Fibroblast of lung (primary cell): ENCODE data around the gene SPATS1. TPM values are rescaled to one million over a fixed set of nuclear protein-coding genes. Genes with fewer than 3 reads are reported as not detected.

Source experiments
- DNase-seq, 2 donors: peaks; one replicate each; pipeline versions ENCODE4 v3.0.0 to v3.0.0-alpha.2; 2010; ENCODE audit warnings: low read depth in 2 of 2
- H2AFZ ChIP-seq: 2 replicates; pipeline ENCODE4 v1.5.1; 2012; ENCODE audit warnings: low read length, control low read depth, inconsistent platforms
- H3K27ac ChIP-seq: 2 replicates; pipeline ENCODE4 v1.5.1; 2011; ENCODE audit warnings: low read length, control low read depth; ENCODE audit not compliant: insufficient read depth
- H3K27me3 ChIP-seq: 2 replicates; pipeline ENCODE4 v1.5.1; 2011; ENCODE audit warnings: mild to moderate bottlenecking, low read length; ENCODE audit not compliant: control insufficient read depth, insufficient read depth
- H3K36me3 ChIP-seq: 2 replicates; pipeline ENCODE4 v1.5.1; 2011; ENCODE audit warnings: low read length; ENCODE audit not compliant: control insufficient read depth, insufficient read depth
- H3K4me1 ChIP-seq: 2 replicates; pipeline ENCODE4 v1.5.1; 2011; ENCODE audit warnings: low read length; ENCODE audit not compliant: control insufficient read depth, insufficient read depth; ENCODE audit errors: extremely low read depth
- H3K4me2 ChIP-seq: 2 replicates; pipeline ENCODE4 v1.5.1; 2011; ENCODE audit warnings: low read length, control low read depth; ENCODE audit not compliant: insufficient read depth; ENCODE audit errors: extremely low read depth
- H3K4me3 ChIP-seq, 4 experiments: fragments of 200-600 bp in 1 of 4; sonication (generic) in 1 of 4; replicated peaks in 1 of 4; 2 replicates each; pipeline ENCODE4 v1.5.1; 2011 to 2016; ENCODE audit warnings: low read length in 4 of 4, low read depth in 3 of 4, mild to moderate bottlenecking in 3 of 4, control low read depth in 2 of 4, inconsistent platforms in 1 of 4, mixed read lengths in 1 of 4; ENCODE audit not compliant: insufficient read depth in 1 of 4; ENCODE audit errors: control extremely low read depth in 1 of 4
- H3K79me2 ChIP-seq: 2 replicates; pipeline ENCODE4 v1.5.1; 2012; ENCODE audit warnings: mild to moderate bottlenecking, low read length, inconsistent platforms; ENCODE audit not compliant: control insufficient read depth, insufficient read depth
- H3K9ac ChIP-seq: 2 replicates; pipeline ENCODE4 v1.5.1; 2011; ENCODE audit warnings: mild to moderate bottlenecking, low read length, control low read depth; ENCODE audit not compliant: insufficient read depth
- H3K9me3 ChIP-seq: 2 replicates; pipeline ENCODE4 v1.5.1; 2012; ENCODE audit warnings: low read depth, low read length; ENCODE audit not compliant: control insufficient read depth, insufficient read depth
- H4K20me1 ChIP-seq: 2 replicates; pipeline ENCODE4 v1.5.1; 2011; ENCODE audit warnings: low read length; ENCODE audit not compliant: control insufficient read depth, insufficient read depth; ENCODE audit errors: extremely low read depth
- CTCF ChIP-seq, 2 donors: IDR thresholded peaks in 1 of 2; conservative IDR thresholded peaks in 1 of 2; 1 replicate in 1 of 2; 2 replicates in 1 of 2; pipeline ENCODE4 v1.5.1; 2011 to 2012; ENCODE audit warnings: low read length in 2 of 2, control low read depth in 1 of 2, inconsistent platforms in 1 of 2, low read depth in 1 of 2, mild to moderate bottlenecking in 1 of 2
- EZH2 ChIP-seq: IDR thresholded peaks from 2 replicates; pipeline ENCODE4 v1.5.1; 2012; ENCODE audit warnings: low read length, control low read depth, mild to moderate bottlenecking; ENCODE audit errors: missing control alignments
- polyA plus RNA-seq, 2 donors: library from polyadenylated mRNA; depleted of rRNA in 1 of 2; stranded (reverse) in 1 of 2; unstranded in 1 of 2; fragments of >200 nt; gene quantifications; 2 replicates each; pipeline ENCODE4 v1.2.1, GENCODE V29; 2011 to 2012; ENCODE audit warnings: missing spikeins in 1 of 2
- total RNA-seq: library from RNA; depleted of rRNA; stranded (reverse); fragments of >200 nt; gene quantifications from 2 replicates; pipeline ENCODE4 v1.2.1, GENCODE V29; 2014

SPATS1 gene
- total and polyA plus RNA-seq, 2 donors (not counting 1 experiment from before 2014, with no cell fraction given) = under 0.01 TPM; not detected in 1

DNA sequence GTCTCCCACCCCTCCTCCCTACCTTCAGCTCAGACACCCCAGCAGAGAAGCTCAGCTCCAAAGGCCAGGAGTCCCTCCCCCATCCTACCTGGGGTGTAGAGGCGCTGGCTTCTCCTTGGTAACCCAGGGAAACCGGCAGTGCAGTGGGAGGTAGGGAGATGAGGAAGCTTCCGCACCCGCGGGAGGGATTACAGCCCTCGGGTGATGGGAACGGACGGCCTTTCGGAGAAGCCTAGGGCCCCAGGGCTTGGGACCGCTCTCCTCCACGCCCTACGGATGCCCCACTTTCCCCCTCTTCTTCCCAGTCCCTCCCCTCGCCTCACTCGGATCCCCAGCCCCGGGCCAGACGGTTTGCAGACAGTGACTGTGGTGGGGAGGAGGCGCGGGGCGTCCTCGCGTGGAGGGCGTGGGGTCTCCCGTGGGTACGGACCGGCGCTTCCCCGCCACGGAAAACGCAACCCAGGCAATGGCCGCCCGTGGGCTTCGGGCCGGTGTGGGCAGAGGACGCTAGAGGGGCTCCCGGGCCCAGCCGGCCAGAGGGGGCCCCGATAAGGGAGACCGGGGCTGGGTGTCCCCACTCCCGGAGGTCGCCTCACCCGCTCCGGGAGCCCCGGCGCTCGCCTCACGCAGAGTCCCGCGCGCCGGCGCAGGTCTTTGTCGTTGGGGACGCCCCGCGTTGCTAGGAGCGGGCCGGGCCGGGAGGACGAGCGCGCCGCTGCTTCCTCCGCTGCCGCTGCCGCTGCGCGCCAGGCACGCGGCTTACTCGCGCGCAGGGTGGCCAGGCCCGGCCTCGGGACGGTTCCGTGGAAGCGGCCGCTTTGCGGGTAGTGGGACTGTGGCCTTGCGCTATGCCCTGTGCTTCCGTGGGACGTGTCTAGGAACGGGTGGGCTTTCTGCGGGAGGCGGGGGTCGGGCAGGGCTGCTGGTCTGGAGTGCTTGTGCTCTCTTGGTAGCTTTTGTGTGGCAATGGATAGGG, 45.1 kb upstream of the SPATS1 start:
- H3K36me3 ChIP-seq = peaks cover 10% of the 10 kb centered on the region
- H4K20me1 ChIP-seq = no peaks in the 10 kb centered on the region
- H3K4me3 ChIP-seq = peak overlapping the region; percentile 20 to 52 (median 30)
- no peak overlapping the region for H2AFZ ChIP-seq
- peak overlapping the region; percentile 51 for H3K4me2 ChIP-seq
- H3K27me3 ChIP-seq = peaks cover 32% of the 10 kb centered on the region
- TF ChIP-seq CTCF (conservative IDR thresholded peaks at IDR 0.05 in 1 of 2, IDR thresholded peaks at IDR 0.05 in 1 of 2; ENCODE audit: low read depth in 1 of 2, low read length in 2 of 2) (no peak), EZH2 (peak; percentile 97)
- peak in 1 of 2 donors; percentile 16 for DNase-seq
- no peaks in the 10 kb centered on the region for H3K9me3 ChIP-seq
- H3K79me2 ChIP-seq = no peaks in the 10 kb centered on the region
- H3K4me1 ChIP-seq = no peaks in the 10 kb centered on the region
- H3K9ac ChIP-seq = no peak overlapping the region
- no peak overlapping the region for H3K27ac ChIP-seq

DNA sequence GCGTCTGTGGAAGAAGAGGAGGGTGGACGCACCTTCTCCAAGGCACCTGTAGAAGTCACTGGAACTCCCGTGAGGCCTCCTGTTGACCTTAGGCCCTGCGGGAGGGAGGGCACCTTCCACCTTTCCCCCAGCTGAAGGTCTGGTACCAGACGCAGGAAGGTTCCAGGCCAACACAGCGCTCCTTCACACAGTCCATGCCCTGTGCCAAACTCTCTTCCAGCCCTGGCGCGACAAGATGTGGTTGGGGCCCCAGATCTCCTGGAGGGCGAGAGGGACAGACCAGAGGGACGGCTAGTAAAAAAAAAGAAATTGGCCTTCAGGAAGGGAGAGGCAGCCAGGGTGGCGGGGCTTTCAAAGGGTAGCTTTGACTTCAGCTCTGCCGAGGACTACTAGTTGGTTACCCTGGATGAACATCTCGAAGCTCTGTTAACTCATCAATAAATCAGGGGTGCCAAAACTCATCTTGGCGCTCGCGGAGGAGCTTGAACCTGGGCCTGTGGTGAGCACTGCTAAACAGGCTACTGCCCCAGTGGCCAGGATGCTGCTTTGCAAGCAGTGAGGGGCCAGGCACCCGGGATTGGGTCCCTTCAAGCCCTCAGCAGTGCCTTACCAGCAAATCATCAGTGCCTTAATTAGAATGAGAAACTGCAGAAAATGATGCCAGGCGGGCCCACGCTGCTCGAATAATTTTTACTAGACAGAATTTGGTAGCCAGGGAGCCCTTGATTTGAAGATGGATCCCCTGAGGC, 44.2 kb upstream of the SPATS1 start:
- Histone ChIP-seq H3K9ac (no peak overlapping the region), H3K79me2 (no peaks in the 10 kb centered on the region), H3K9me3 (no peaks in the 10 kb centered on the region), H3K4me2 (peak overlapping the region; percentile 51), H2AFZ (no peak overlapping the region), H3K4me3 (no peak overlapping the region), H4K20me1 (no peaks in the 10 kb centered on the region), H3K27ac (no peak overlapping the region), H3K27me3 (peaks cover 32% of the 10 kb centered on the region), H3K36me3 (peaks cover 15% of the 10 kb centered on the region), H3K4me1 (no peaks in the 10 kb centered on the region)
- TF ChIP-seq CTCF (conservative IDR thresholded peaks at IDR 0.05 in 1 of 2, IDR thresholded peaks at IDR 0.05 in 1 of 2; ENCODE audit: low read depth in 1 of 2, low read length in 2 of 2) = no peak
- TF ChIP-seq EZH2 = no peak
- no peak for DNase-seq

- TF ChIP-seq EZH2 (no peak), CTCF (conservative IDR thresholded peaks at IDR 0.05 in 1 of 2, IDR thresholded peaks at IDR 0.05 in 1 of 2; ENCODE audit: low read depth in 1 of 2, low read length in 2 of 2) (no peak)
- Histone ChIP-seq H3K27ac (no peak overlapping the region), H3K4me1 (no peaks in the 10 kb centered on the region), H3K79me2 (no peaks in the 10 kb centered on the region), H3K9ac (no peak overlapping the region), H3K9me3 (no peaks in the 10 kb centered on the region), H3K4me3 (no peak overlapping the region), H3K27me3 (peaks cover 30% of the 10 kb centered on the region), H2AFZ (no peak overlapping the region), H3K4me2 (no peak overlapping the region), H3K36me3 (peaks cover 15% of the 10 kb centered on the region), H4K20me1 (no peaks in the 10 kb centered on the region)
- no peak for DNase-seq
These were observed 43.6 kb upstream of the SPATS1 start for GRCh38 chr6:44298864-44299263.
